Panc1 (cell line): ENCODE data around the gene MBOAT7.

Experiments
- CTCF ChIP-seq: fragments of 450-650 bp; IDR thresholded peaks from 2 replicates; pipeline ENCODE4 v1.5.1; 2017; ENCODE audit warnings: mild to moderate bottlenecking
- POLR2AphosphoS5 ChIP-seq: IDR thresholded peaks from 2 replicates; pipeline ENCODE4 v1.6.1; 2012; ENCODE audit warnings: mild to moderate bottlenecking, low read depth, low read length, moderate library complexity
- SIN3A ChIP-seq: IDR thresholded peaks from 2 replicates; pipeline ENCODE4 v1.6.1; 2012; ENCODE audit warnings: low read depth, mild to moderate bottlenecking, low read length, moderate library complexity, borderline replicate concordance; ENCODE audit not compliant: insufficient read depth

- TF ChIP-seq POLR2AphosphoS5, result no peak
- TF ChIP-seq CTCF, result no peak
- TF ChIP-seq SIN3A, result no peak
Observed at GRCh38 chr19:54179921-54180461, 9.4 kb downstream of the MBOAT7 start.
